ENCODE data around the gene GHRHR. TPM values are rescaled to one million over a fixed set of nuclear protein-coding genes. Genes with fewer than 3 reads are reported as not detected.

Gene GHRHR
- total RNA-seq, 4 donors from 2014 or later = not detected

DNA sequence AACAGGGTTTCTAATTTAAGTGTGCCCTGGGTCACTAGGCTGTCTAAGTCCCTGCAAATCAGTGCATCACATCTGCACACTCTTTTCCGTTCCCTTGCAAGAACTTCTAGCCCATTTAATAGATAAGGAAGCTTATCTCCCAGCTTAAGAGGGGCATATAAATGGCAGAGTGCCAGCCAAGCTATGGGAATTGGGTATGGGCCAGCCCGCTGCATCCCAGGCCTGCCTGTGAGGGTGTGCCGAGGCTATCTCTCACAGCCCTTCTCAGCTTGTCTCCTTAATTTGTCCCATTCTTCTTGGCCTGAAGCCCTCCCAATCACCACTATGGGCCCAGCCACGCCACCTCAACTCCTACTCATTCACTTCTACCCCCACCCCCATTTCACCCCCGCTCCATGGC is 37.4 kb upstream of the GHRHR start:
- WGBS, 2 donors = 95 to 97% methylated on average over 5 of the region's 5 CpGs
- Histone ChIP-seq H3K27me3 (no peaks in the 10 kb centered on the region), H3K4me1 (peaks cover 0 to 12% (median 0%) of the 10 kb centered on the region in 4 donors), H3K4me3 (no peak overlapping the region), H3K9me3 (peaks cover 0 to 12% (median 0%) of the 10 kb centered on the region in 4 donors), H3K36me3 (peaks cover 0 to 49% (median 0%) of the 10 kb centered on the region in 3 donors), H3K27ac (no peak overlapping the region)
- TF ChIP-seq, protein P1, sequence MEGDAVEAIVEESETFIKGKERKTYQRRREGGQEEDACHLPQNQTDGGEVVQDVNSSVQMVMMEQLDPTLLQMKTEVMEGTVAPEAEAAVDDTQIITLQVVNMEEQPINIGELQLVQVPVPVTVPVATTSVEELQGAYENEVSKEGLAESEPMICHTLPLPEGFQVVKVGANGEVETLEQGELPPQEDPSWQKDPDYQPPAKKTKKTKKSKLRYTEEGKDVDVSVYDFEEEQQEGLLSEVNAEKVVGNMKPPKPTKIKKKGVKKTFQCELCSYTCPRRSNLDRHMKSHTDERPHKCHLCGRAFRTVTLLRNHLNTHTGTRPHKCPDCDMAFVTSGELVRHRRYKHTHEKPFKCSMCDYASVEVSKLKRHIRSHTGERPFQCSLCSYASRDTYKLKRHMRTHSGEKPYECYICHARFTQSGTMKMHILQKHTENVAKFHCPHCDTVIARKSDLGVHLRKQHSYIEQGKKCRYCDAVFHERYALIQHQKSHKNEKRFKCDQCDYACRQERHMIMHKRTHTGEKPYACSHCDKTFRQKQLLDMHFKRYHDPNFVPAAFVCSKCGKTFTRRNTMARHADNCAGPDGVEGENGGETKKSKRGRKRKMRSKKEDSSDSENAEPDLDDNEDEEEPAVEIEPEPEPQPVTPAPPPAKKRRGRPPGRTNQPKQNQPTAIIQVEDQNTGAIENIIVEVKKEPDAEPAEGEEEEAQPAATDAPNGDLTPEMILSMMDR (IDR thresholded peaks at IDR 0.05) = no peak
- TF ChIP-seq POLR2A (IDR thresholded peaks at IDR 0.05) (no peak), EP300 (IDR thresholded peaks at IDR 0.05) (no peak)
- peak; percentile 3 to 12 for DNase-seq (ENCODE audit: low spot score in 2 of 2)

DNA sequence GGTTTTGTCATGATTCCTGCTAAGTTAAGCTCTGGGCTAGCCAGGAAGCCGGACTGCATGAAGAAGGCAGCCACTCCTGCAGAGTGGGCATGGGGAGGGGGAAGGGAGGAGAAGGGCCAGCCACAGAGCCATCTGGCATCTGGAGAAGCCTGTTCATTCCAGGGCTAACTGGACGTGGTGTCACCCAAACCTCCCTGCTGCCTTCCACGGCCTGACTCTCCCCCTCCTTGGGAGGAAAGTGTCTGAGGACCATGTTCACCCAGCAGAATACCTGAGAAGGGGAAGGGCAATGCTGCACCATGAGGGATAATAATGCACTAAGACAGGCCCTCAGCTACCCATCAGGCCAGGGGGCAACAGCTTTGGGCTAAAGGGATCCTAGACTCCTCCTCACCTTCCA is 36.7 kb upstream of the GHRHR start:
- no peak overlapping the region for H3K27ac ChIP-seq
- WGBS, 2 donors = 90 to 93% methylated on average over 3 of the region's 3 CpGs

DNA sequence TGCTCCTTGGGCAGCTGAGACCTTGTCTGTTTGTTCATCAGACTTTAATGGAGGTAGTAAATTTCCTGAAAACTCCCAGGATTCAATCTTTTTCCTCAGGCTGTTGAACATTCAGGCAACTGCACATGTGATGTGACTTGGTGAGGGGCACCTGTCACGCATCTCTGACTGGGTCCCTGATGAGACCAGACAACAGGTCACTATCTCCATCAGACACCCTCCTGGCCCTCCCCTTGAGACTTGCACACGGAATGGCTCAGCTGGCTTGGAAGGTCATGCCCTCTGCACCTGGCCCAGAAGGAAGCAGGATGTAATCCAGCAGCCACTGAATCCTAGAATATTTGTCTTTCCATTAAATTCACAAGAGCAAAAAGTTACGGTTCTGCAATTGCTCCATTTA is 36.2 kb upstream of the GHRHR start:
- TF ChIP-seq POLR2A (IDR thresholded peaks at IDR 0.05) = no peak
- TF ChIP-seq, protein P1 (IDR thresholded peaks at IDR 0.05) = no peak
- no peak for TF ChIP-seq EP300 (IDR thresholded peaks at IDR 0.05)
- H3K27me3 ChIP-seq = no peaks in the 10 kb centered on the region
- no peak overlapping the region for H3K4me3 ChIP-seq
- H3K27ac ChIP-seq = no peak overlapping the region
- DNase-seq (ENCODE audit: low spot score in 2 of 2) = no peak
- 47 to 77% methylated on average over 2 to 3 of the region's 3 CpGs for WGBS, 2 donors
- H3K9me3 ChIP-seq = peaks cover 0 to 12% (median 0%) of the 10 kb centered on the region in 4 donors
- peaks cover 0 to 45% (median 0%) of the 10 kb centered on the region in 3 donors for H3K36me3 ChIP-seq
- peaks cover 0 to 7% (median 0%) of the 10 kb centered on the region in 4 donors for H3K4me1 ChIP-seq

More for the DNA sequence above, 36.7 kb upstream of the GHRHR start:
- Histone ChIP-seq H3K4me3 (no peak overlapping the region), H3K27me3 (no peaks in the 10 kb centered on the region), H3K36me3 (peaks cover 0 to 49% (median 0%) of the 10 kb centered on the region in 3 donors), H3K4me1 (peaks cover 0 to 7% (median 0%) of the 10 kb centered on the region in 4 donors), H3K9me3 (peaks cover 0 to 12% (median 0%) of the 10 kb centered on the region in 4 donors)
- TF ChIP-seq POLR2A (IDR thresholded peaks at IDR 0.05) = no peak
- TF ChIP-seq, protein P1 (IDR thresholded peaks at IDR 0.05) = no peak
- no peak for TF ChIP-seq EP300 (IDR thresholded peaks at IDR 0.05)
- peak in 1 of 2 donors; percentile 1 for DNase-seq (ENCODE audit: low spot score in 2 of 2)

DNA sequence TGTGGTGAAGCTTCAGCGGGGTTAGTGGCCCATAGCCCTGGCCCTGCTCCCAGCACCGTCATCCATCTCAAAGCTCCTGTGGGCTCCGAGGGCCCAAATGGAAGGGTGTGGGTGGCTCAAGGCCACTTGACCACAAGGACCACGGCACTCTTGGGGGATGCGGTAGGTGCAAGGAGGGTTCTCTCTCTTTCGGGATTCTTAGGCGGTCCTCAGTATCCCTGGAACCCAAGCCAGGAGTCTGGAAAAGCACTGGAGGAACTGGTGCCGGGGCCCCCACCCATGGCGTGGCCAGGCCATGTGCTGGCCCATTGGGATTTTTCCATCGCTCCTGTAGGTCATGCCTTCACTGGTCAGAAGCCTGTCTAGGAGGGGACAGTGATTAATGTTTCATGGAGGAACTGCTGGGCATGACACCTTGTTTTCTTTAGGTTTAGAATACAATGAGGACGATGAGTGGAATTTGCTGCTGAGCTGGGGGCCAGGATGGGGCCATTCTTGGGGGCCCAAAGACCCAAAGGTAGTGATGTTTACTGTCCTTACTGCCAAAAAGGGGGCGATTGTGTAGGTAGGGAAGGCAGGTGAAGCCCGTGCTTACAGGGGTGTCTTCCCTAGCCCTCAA is 35.4 kb upstream of the GHRHR start:
- no peak overlapping the region for H3K27ac ChIP-seq
- no peak overlapping the region for H3K4me3 ChIP-seq
- TF ChIP-seq, protein P1 (IDR thresholded peaks at IDR 0.05) = no peak
- TF ChIP-seq POLR2A (IDR thresholded peaks at IDR 0.05) (no peak), EP300 (IDR thresholded peaks at IDR 0.05) (no peak)
- peaks cover 0 to 7% (median 0%) of the 10 kb centered on the region in 4 donors for H3K4me1 ChIP-seq
- H3K27me3 ChIP-seq = no peaks in the 10 kb centered on the region
- peaks cover 0 to 37% (median 0%) of the 10 kb centered on the region in 3 donors for H3K36me3 ChIP-seq
- peaks cover 0 to 12% (median 0%) of the 10 kb centered on the region in 4 donors for H3K9me3 ChIP-seq
- 90 to 97% methylated on average over 13 of the region's 13 CpGs for WGBS, 2 donors
- no peak for DNase-seq (ENCODE audit: low spot score in 2 of 2)

DNA sequence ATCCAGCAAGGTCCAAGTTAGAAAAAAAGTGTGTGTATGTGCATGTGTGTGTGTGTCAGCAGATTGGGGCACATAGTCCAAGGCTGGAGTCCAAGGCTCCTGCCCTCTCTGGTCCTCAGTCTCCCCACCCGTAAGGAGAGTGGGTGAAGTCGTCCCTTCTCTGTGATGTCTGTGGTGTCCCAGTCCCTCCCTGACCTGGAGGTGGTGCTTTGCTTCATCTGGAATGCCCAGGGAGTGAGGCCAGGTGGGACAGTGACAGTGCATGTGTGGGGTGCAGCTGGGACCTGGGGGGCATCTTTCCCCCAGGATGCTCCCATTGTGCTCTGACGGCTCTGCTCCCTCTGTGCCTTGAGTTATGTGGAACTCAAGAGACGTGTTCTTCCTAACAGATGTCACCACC is 34.1 kb upstream of the GHRHR start:
- TF ChIP-seq POLR2A (IDR thresholded peaks at IDR 0.05) (no peak), EP300 (IDR thresholded peaks at IDR 0.05) (no peak)
- TF ChIP-seq, protein P1 (IDR thresholded peaks at IDR 0.05) = no peak
- Histone ChIP-seq H3K4me1 (peaks cover 0 to 7% (median 0%) of the 10 kb centered on the region in 4 donors), H3K4me3 (no peak overlapping the region), H3K9me3 (peaks cover 0 to 12% (median 0%) of the 10 kb centered on the region in 4 donors), H3K27ac (no peak overlapping the region), H3K27me3 (no peaks in the 10 kb centered on the region), H3K36me3 (peaks cover 0 to 24% (median 0%) of the 10 kb centered on the region in 3 donors)
- DNase-seq (ENCODE audit: low spot score in 2 of 2) = no peak
- WGBS, 2 donors = 74 to 83% methylated on average over 3 to 4 of the region's 4 CpGs
